Measurements from ENCODE around the gene GSDMA.
"Not testable (repeated sequence)": the region's sequence is repeated elsewhere in the genome, so short reads cannot be mapped to it uniquely, and the experiment has no call there.

Gene GSDMA

GRCh38 chr17:40000161-40000560 lies 37.4 kb downstream of the GSDMA start:
- TF ChIP-seq, protein P1, sequence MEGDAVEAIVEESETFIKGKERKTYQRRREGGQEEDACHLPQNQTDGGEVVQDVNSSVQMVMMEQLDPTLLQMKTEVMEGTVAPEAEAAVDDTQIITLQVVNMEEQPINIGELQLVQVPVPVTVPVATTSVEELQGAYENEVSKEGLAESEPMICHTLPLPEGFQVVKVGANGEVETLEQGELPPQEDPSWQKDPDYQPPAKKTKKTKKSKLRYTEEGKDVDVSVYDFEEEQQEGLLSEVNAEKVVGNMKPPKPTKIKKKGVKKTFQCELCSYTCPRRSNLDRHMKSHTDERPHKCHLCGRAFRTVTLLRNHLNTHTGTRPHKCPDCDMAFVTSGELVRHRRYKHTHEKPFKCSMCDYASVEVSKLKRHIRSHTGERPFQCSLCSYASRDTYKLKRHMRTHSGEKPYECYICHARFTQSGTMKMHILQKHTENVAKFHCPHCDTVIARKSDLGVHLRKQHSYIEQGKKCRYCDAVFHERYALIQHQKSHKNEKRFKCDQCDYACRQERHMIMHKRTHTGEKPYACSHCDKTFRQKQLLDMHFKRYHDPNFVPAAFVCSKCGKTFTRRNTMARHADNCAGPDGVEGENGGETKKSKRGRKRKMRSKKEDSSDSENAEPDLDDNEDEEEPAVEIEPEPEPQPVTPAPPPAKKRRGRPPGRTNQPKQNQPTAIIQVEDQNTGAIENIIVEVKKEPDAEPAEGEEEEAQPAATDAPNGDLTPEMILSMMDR (conservative IDR thresholded peaks at IDR 0.05) = no peak

GRCh38 chr17:40001335-40001734 lies 38.5 kb downstream of the GSDMA start:
- not testable (repeated sequence) for H3K27ac ChIP-seq

More at GRCh38 chr17:40000161-40000560, 37.4 kb downstream of the GSDMA start:
- H3K27ac ChIP-seq = no peak overlapping the region

DNA sequence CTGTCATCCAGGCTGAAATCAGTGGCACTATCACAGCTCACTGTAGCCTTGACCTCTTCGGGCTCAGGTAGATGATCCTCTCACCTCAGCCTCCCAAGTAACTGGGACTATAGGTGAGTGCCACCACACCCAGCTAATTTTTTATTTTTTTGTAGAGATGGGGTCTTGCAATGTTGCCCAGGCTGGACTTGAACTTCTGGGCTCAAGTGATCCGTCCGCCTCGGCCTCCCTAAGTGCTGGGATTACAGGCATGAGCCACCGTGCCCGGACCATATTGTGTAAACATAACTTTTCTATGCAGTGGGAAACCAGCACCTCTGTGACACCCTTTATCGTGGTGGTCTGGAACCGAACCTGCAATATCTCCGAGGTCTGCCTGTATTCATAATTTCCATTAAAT lies 41.3 kb downstream of the GSDMA start:
- TF ChIP-seq, protein P1 (conservative IDR thresholded peaks at IDR 0.05) = no peak
- H3K27ac ChIP-seq = no peak overlapping the region

- no peak overlapping the region for H3K27ac ChIP-seq
- TF ChIP-seq, protein P1 (conservative IDR thresholded peaks at IDR 0.05) = no peak
Observed at GRCh38 chr17:40004712-40005111, 41.9 kb downstream of the GSDMA start.

GRCh38 chr17:40005520-40005919 lies 42.7 kb downstream of the GSDMA start:
- no peak overlapping the region for H3K27ac ChIP-seq
- TF ChIP-seq, protein P1 (conservative IDR thresholded peaks at IDR 0.05) = no peak

DNA sequence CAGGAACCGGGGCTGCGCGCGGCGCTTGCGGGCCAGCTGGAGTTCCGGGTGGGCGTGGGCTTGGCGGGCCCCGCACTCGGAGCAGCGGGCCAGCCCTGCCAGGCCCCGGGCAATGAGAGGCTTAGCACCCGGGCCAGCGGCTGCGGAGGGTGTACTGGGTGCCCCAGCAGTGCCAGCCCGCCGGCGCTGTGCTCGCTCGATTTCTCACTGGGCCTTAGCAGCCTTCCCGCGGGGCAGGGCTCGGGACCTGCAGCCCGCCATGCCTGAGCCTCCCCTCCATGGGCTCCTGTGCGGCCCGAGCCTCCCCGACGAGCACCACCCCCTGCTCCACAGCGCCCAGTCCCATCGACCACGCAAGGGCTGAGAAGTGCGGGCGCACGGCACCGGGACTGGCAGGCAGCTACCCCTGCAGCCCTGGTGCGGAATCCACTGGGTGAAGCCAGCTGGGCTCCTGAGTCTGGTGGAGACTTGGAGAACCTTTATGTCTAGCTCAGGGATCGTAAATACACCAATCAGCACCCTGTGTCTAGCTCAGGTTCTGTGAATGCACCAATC lies 48.2 kb downstream of the GSDMA start:
- not testable (repeated sequence) for H3K27ac ChIP-seq

DNA sequence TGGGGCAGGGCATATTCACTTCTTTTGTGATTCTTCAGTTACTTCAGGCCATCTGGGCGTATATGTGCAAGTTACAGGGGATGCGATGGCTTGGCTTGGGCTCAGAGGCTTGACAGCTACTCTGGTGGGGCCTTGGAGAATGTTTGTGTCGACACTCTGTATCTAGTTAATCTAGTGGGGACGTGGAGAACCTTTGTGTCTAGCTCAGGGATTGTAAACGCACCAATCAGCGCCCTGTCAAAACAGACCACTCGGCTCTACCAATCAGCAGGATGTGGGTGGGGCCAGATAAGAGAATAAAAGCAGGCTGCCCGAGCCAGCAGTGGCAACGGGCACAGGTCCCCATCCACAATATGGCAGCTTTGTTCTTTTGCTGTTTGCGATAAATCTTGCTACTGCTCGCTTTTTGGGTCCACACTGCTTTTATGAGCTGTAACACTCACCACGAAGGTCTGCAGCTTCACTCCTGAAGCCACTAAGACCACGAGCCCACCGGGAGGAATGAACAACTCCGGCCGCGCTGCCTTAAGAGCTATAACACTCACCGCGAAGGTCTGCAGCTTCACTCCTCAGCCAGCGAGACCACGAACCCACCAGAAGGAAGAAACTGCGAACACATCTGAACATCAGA lies 49.3 kb downstream of the GSDMA start:
- not testable (repeated sequence) for H3K27ac ChIP-seq

DNA sequence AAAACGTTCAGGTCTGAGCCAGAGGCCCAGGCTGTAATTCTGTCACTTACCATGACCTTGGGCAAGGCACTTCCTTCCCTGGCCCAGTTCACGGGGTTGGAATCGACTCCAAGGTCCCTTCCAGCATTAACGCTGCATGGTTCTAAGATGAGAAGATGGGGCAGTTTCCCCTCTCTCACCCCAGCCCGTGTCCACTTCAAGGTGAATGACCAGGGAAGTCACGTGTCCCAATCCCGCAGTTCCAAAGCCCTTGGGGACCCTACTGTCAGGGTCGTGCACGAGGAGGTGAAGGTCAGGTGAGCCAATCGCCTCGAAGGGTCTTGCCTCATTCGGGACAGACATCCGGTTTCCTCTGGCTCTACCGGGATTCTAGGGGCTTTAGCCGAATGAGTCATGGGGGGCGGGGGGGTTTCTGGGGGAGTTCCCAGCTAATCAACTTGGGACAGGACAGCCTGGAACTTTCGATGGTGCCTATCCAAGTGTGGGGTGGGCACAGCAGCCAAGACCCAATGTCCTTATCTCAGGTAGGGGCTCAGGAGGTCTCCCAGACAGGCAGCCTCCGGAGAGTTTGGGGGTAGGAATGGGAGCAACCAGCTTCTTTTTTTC lies 51.7 kb downstream of the GSDMA start:
- TF ChIP-seq, protein P1 (conservative IDR thresholded peaks at IDR 0.05) = no peak
- 0 out of 2 replicates have a peak overlapping the region, but pooled peaks have one; percentile 9 for H3K27ac ChIP-seq
